Upper lobe of right lung (tissue), 1 donor: ENCODE measurements around the gene MORC3. TPM values are rescaled to one million over a fixed set of nuclear protein-coding genes. Genes with fewer than 3 reads are reported as not detected.
"Not testable (repeated sequence)": the region's sequence is repeated elsewhere in the genome, so short reads cannot be mapped to it uniquely, and the experiment has no call there.

ENCODE experiments used
- ATAC-seq: fragments of 200-7000 bp; cut with Tn5 transposase; one replicate; pipeline ENCODE4 v1.9.1; 2020; ENCODE audit warnings: mild to moderate bottlenecking, moderate library complexity
- DNase-seq: peaks from one replicate; pipeline ENCODE4 v3.0.0-alpha.2; 2020
- H3K27ac ChIP-seq: fragments of 200-600 bp; one replicate; pipeline ENCODE4 v1.8.0; 2022
- H3K27me3 ChIP-seq: fragments of 200-600 bp; one replicate; pipeline ENCODE4 v1.8.0; 2022; ENCODE audit warnings: mild to moderate bottlenecking
- H3K36me3 ChIP-seq: fragments of 200-600 bp; one replicate; pipeline ENCODE4 v1.8.0; 2022
- H3K4me1 ChIP-seq: fragments of 200-600 bp; one replicate; pipeline ENCODE4 v1.8.0; 2022
- H3K4me3 ChIP-seq: fragments of 200-600 bp; one replicate; pipeline ENCODE4 v1.8.0; 2022; ENCODE audit warnings: mild to moderate bottlenecking
- H3K9me3 ChIP-seq: fragments of 200-600 bp; one replicate; pipeline ENCODE4 v1.8.0; 2022
- CTCF ChIP-seq: fragments of 200-600 bp; IDR thresholded peaks from one replicate; pipeline ENCODE4 v1.8.0; 2022; ENCODE audit warnings: antibody characterized with exemption
- intact Hi-C: fragments of 100-400 bp; cut with DNase I; formaldehyde crosslinking; loops from one replicate; pipeline ENCODE4 v1.11.0; 2022
- total RNA-seq: library from RNA; stranded (reverse); fragmentation: NEBNext Ultra II Directional; extraction: Animal tissue kit (Norgen Biotek cat#: 25700); gene quantifications from one replicate; pipeline ENCODE4 v1.2.1, GENCODE V29; 2021
- donor health status: DM: no; HTN: yes; CAD: no; lungs with severe emphysema.

MORC3 gene
- total RNA-seq, 1 donor from 2014 or later: 32.3 TPM

- no peaks in the 10 kb centered on the region for H3K4me1 ChIP-seq
- DNase-seq: no peak
- H3K27me3 ChIP-seq: no peaks in the 10 kb centered on the region
- H3K27ac ChIP-seq: no peak overlapping the region
- H3K36me3 ChIP-seq: peaks cover 99% of the 10 kb centered on the region
- intact Hi-C loops: no loop called here
- no peak overlapping the region for H3K4me3 ChIP-seq
- no peaks in the 10 kb centered on the region for H3K9me3 ChIP-seq
- no peak for TF ChIP-seq CTCF
- ATAC-seq: no peak
These were observed 49.2 kb downstream of the MORC3 start for GRCh38 chr21:36369064-36369685.

GRCh38 chr21:36375994-36376393, 56.0 kb downstream of the MORC3 start:
- TF ChIP-seq CTCF: no peak
- Histone ChIP-seq H3K27me3 (no peaks in the 10 kb centered on the region), H3K4me3 (no peak overlapping the region), H3K36me3 (peaks cover 75% of the 10 kb centered on the region), H3K4me1 (no peaks in the 10 kb centered on the region), H3K9me3 (no peaks in the 10 kb centered on the region), H3K27ac (no peak overlapping the region)
- intact Hi-C loops: no loop called here
- no peak for ATAC-seq
- DNase-seq: no peak

- no peak for TF ChIP-seq CTCF
- Histone ChIP-seq H3K27me3 (no peaks in the 10 kb centered on the region), H3K4me3 (no peak overlapping the region), H3K9me3 (no peaks in the 10 kb centered on the region), H3K27ac (no peak overlapping the region), H3K36me3 (peaks cover 61% of the 10 kb centered on the region), H3K4me1 (no peaks in the 10 kb centered on the region)
- ATAC-seq (no peak), DNase-seq (no peak)
- intact Hi-C loops: no loop called here
These were observed 57.4 kb downstream of the MORC3 start for GRCh38 chr21:36377391-36377842.

GRCh38 chr21:36379251-36379650, 59.3 kb downstream of the MORC3 start:
- no peak for TF ChIP-seq CTCF
- Histone ChIP-seq H3K27me3 (no peaks in the 10 kb centered on the region), H3K27ac (no peak overlapping the region), H3K4me1 (no peaks in the 10 kb centered on the region), H3K4me3 (no peak overlapping the region), H3K36me3 (peaks cover 43% of the 10 kb centered on the region), H3K9me3 (no peaks in the 10 kb centered on the region)
- intact Hi-C loops: no loop called here
- ATAC-seq: no peak
- DNase-seq: no peak

- ATAC-seq (no peak), DNase-seq (no peak)
- Histone ChIP-seq H3K4me3 (no peak overlapping the region), H3K36me3 (peaks cover 15% of the 10 kb centered on the region), H3K27me3 (no peaks in the 10 kb centered on the region), H3K9me3 (no peaks in the 10 kb centered on the region), H3K4me1 (no peaks in the 10 kb centered on the region), H3K27ac (no peak overlapping the region)
- no peak for TF ChIP-seq CTCF
- intact Hi-C loops: no loop called here
These were observed 62.0 kb downstream of the MORC3 start for GRCh38 chr21:36381841-36382589.

GRCh38 chr21:36382722-36383121, 62.7 kb downstream of the MORC3 start:
- ATAC-seq, H3K27ac ChIP-seq, H3K4me3 ChIP-seq, H3K4me1 ChIP-seq, H3K36me3 ChIP-seq, H3K9me3 ChIP-seq, DNase-seq, H3K27me3 ChIP-seq, intact Hi-C loops: not testable (repeated sequence)
